ENCODE results near the gene ODAD3. TPM values are rescaled to one million over a fixed set of nuclear protein-coding genes. Genes with fewer than 3 reads are reported as not detected.

ODAD3 gene
- total and polyA plus RNA-seq, 2 of the 13 experiments (the other 11 are each of a cell fraction or from before 2014, with no cell fraction given), result 0.04 to 0.08 TPM

- peak; percentile 88; the same call in 1 of the 2 replicates for TF ChIP-seq ADNP (CRISPR knock-in tag; IDR thresholded peaks at IDR 0.05)
- no peak for TF ChIP-seq GATA4 (IDR thresholded peaks at IDR 0.05; ENCODE audit: borderline replicate concordance, low read depth)
- TF ChIP-seq ZNF773 (CRISPR knock-in tag; IDR thresholded peaks at IDR 0.05; ENCODE audit: borderline replicate concordance), result peak; percentile 94; the same call in 1 of the 2 replicates
- TF ChIP-seq ZNF280B (CRISPR knock-in tag; IDR thresholded peaks at IDR 0.05; ENCODE audit: borderline replicate concordance), result peak; percentile 72; the same call in 1 of the 2 replicates
- 0 out of 2 replicates have a peak, but pooled peaks have one; percentile 41 for TF ChIP-seq SMAD1 (CRISPR knock-in tag; IDR thresholded peaks at IDR 0.05; ENCODE audit: borderline replicate concordance, low read depth)
- TF ChIP-seq ZNF143 (CRISPR knock-in tag; IDR thresholded peaks at IDR 0.05), result peak; percentile 62
- TF ChIP-seq ZSCAN31 (CRISPR knock-in tag; IDR thresholded peaks at IDR 0.05; ENCODE audit: low read depth), result peak; percentile 91
- TF ChIP-seq REL (CRISPR knock-in tag; conservative IDR thresholded peaks at IDR 0.05), result no peak
- peak; percentile 74 for TF ChIP-seq MXD4 (CRISPR knock-in tag; IDR thresholded peaks at IDR 0.05)
- TF ChIP-seq TCF7 (IDR thresholded peaks at IDR 0.05; ENCODE audit: low read depth), result no peak
- TF ChIP-seq MYC (CRISPR knock-in tag; IDR thresholded peaks at IDR 0.05; ENCODE audit: borderline replicate concordance), result peak; percentile 97
- 0 out of 2 replicates have a peak, but pooled peaks have one; percentile 79 for TF ChIP-seq CREB3 (CRISPR knock-in tag; IDR thresholded peaks at IDR 0.05)
- no peak for TF ChIP-seq RBAK (CRISPR knock-in tag; IDR thresholded peaks at IDR 0.05)
- 0 out of 2 replicates have a peak, but pooled peaks have one; percentile 37 for TF ChIP-seq HIVEP1 (CRISPR knock-in tag; IDR thresholded peaks at IDR 0.05)
- 0 out of 2 replicates have a peak, but pooled peaks have one; percentile 84 for TF ChIP-seq ZBTB42 (CRISPR knock-in tag; IDR thresholded peaks at IDR 0.05)
- no peak for TF ChIP-seq PHB2 (IDR thresholded peaks at IDR 0.05; ENCODE audit: partially characterized antibody)
- TF ChIP-seq RXRB (CRISPR knock-in tag; IDR thresholded peaks at IDR 0.05; ENCODE audit: borderline replicate concordance), result peak; percentile 64; the same call in 1 of the 2 replicates
- peak; percentile 21; the same call in 1 of the 2 replicates for TF ChIP-seq RXRA (CRISPR knock-in tag; IDR thresholded peaks at IDR 0.05)
- no peak for TF ChIP-seq EZH2 (conservative IDR thresholded peaks at IDR 0.05; ENCODE audit: low read depth, low read length)
- no peak for TF ChIP-seq NBN (conservative IDR thresholded peaks at IDR 0.05)
- no peak for TF ChIP-seq ZNF597 (CRISPR knock-in tag; IDR thresholded peaks at IDR 0.05)
- TF ChIP-seq ZNF282 (IDR thresholded peaks at IDR 0.05; ENCODE audit: partially characterized antibody), result no peak
- TF ChIP-seq ZNF33A (CRISPR knock-in tag; IDR thresholded peaks at IDR 0.05; ENCODE audit: borderline replicate concordance), result no peak
- TF ChIP-seq NFE2 (CRISPR knock-in tag; IDR thresholded peaks at IDR 0.05), result no peak
- TF ChIP-seq ZNF747 (CRISPR knock-in tag; IDR thresholded peaks at IDR 0.05; ENCODE audit: borderline replicate concordance), result no peak; the same call in 1 of the 2 replicates
- no peak for TF ChIP-seq SIX1 (CRISPR knock-in tag; IDR thresholded peaks at IDR 0.05; ENCODE audit: borderline replicate concordance)
- TF ChIP-seq ETS1 (CRISPR knock-in tag; IDR thresholded peaks at IDR 0.05), result 0 out of 2 replicates have a peak, but pooled peaks have one; percentile 84
- peak; percentile 65 for TF ChIP-seq PHF21A (CRISPR knock-in tag; IDR thresholded peaks at IDR 0.05)
These were observed 47.6 kb upstream of the ODAD3 start (continued) for GRCh38 chr19:11482384-11483050.
